ENCODE data around the gene CAPN12.

DNA sequence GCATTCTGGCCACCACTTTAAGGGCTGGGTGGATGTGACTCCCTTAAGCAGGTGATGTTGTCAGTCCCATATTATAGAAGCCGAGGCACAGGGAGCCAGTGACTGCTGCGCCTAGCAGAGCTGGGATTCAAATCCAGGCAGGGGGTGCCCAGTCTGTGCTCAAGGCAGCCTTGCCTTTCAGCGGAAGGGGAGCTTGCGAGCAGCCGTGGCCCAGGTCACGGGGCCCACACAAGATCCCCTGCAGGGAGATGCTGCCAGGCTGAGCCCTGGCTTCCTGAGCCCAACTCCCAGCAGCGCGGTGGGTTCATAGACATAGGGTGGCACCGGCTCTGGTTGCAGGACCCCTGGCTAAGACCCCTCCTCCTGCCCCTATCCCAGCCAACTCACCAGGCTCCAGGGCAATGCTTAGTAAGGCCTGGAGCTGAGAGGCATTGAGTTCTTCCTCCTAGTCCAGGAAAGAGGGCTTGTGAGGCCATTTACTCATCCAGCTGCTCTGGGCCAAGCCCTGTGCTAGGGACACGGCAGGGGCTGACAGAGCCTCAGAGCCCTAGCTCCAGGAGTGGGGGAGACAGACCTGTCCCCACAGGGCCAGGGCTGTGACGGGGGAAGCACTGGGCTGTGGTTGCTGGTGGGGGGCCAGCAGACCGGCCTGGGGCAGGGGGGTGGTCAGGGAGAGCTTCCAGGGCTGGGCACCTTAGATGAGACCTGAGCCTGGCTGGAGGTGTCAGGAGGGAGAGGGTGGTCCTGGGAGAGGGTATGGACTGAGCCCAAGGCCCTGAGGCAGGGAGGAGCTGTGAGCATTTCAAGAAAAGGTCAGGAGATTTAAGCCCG lies 9.6 kb downstream of the CAPN12 start:
- TF ChIP-seq, protein P1, sequence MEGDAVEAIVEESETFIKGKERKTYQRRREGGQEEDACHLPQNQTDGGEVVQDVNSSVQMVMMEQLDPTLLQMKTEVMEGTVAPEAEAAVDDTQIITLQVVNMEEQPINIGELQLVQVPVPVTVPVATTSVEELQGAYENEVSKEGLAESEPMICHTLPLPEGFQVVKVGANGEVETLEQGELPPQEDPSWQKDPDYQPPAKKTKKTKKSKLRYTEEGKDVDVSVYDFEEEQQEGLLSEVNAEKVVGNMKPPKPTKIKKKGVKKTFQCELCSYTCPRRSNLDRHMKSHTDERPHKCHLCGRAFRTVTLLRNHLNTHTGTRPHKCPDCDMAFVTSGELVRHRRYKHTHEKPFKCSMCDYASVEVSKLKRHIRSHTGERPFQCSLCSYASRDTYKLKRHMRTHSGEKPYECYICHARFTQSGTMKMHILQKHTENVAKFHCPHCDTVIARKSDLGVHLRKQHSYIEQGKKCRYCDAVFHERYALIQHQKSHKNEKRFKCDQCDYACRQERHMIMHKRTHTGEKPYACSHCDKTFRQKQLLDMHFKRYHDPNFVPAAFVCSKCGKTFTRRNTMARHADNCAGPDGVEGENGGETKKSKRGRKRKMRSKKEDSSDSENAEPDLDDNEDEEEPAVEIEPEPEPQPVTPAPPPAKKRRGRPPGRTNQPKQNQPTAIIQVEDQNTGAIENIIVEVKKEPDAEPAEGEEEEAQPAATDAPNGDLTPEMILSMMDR (optimal IDR thresholded peaks at IDR 0.05 in 1 of 3, IDR thresholded peaks at IDR 0.05 in 1 of 3, conservative IDR thresholded peaks at IDR 0.05 in 1 of 3; ENCODE audit: extremely low read depth in 1 of 3, insufficient read depth in 2 of 3, low read length in 3 of 3) = no peak
- no peak for TF ChIP-seq EZH2 (IDR thresholded peaks at IDR 0.05; ENCODE audit: low read length)
